ENCODE results near the gene CD248. TPM values are rescaled to one million over a fixed set of nuclear protein-coding genes. Genes with fewer than 3 reads are reported as not detected.

The CD248 gene
- total RNA-seq, 1 donor: 107 TPM

Other genes with a start within 250 kb of the CD248 start
- 38.0 and 39.8 TPM in 2 replicates for gene PACS1, start 246.8 kb downstream of the CD248 start, total RNA-seq
- gene KLC2, start 59.3 kb downstream of the CD248 start, total RNA-seq: 21.7 and 33.9 TPM in 2 replicates
- 75.3 and 75.4 TPM in 2 replicates for gene RAB1B, start 48.4 kb downstream of the CD248 start, total RNA-seq
- under 0.01 TPM in 1 of 2 replicates, not detected in the other for gene CNIH2, start 38.9 kb downstream of the CD248 start, total RNA-seq
- gene YIF1A, start 27.9 kb downstream of the CD248 start, total RNA-seq: 165 and 182 TPM in 2 replicates
- 0.29 and 0.36 TPM in 2 replicates for gene TMEM151A, start 25.1 kb downstream of the CD248 start, total RNA-seq
- 27.1 and 31.8 TPM in 2 replicates for gene RIN1, start 19.4 kb upstream of the CD248 start, total RNA-seq
- gene BRMS1, start 28.1 kb upstream of the CD248 start, total RNA-seq: 43.0 and 43.1 TPM in 2 replicates
- gene B4GAT1, start 30.6 kb upstream of the CD248 start, total RNA-seq: 20.6 and 21.2 TPM in 2 replicates
- under 0.01 and 0.29 TPM in 2 replicates for gene SLC29A2, start 54.7 kb upstream of the CD248 start, total RNA-seq
- gene NPAS4, start 104.0 kb upstream of the CD248 start, total RNA-seq: 0.36 TPM in 1 of 2 replicates, not detected in the other
- gene MRPL11, start 121.8 kb upstream of the CD248 start, total RNA-seq: 31.5 and 33.3 TPM in 2 replicates
- 18.9 and 19.2 TPM in 2 replicates for gene PELI3, start 149.9 kb upstream of the CD248 start, total RNA-seq
- gene DPP3, start 163.4 kb upstream of the CD248 start, total RNA-seq: 35.8 and 36.5 TPM in 2 replicates
- gene BBS1, start 193.6 kb upstream of the CD248 start, total RNA-seq: 39.2 and 43.8 TPM in 2 replicates
- 9.4 and 10.5 TPM in 2 replicates for gene ZDHHC24, start 229.0 kb upstream of the CD248 start, total RNA-seq
- under 0.01 TPM in 1 of 2 replicates, not detected in the other for gene ACTN3, start 229.9 kb upstream of the CD248 start, total RNA-seq